Lower leg skin (tissue), 4 donors: ENCODE data around the gene ILDR1. TPM values are rescaled to one million over a fixed set of nuclear protein-coding genes. Genes with fewer than 3 reads are reported as not detected.

Experiments used
- DNase-seq, 2 donors: peaks; one replicate each; pipeline ENCODE4 v3.0.0-alpha.2; 2019; ENCODE audit warnings: low spot score in 2 of 2
- H3K4me3 ChIP-seq: fragments of 200-600 bp; sonication (generic); 2 replicates; pipeline ENCODE4 v1.5.1; 2017; ENCODE audit warnings: mild to moderate bottlenecking, low read depth; ENCODE audit not compliant: poor library complexity, severe bottlenecking
- POLR2A ChIP-seq, 2 donors: fragments of 450-650 bp; IDR thresholded peaks; one replicate each; pipeline ENCODE4 v1.6.1; 2016 to 2017; ENCODE audit warnings: antibody characterized with exemption in 2 of 2, mild to moderate bottlenecking in 1 of 2, moderate library complexity in 1 of 2
- WGBS, 2 donors: methylation state at CpG; one replicate each; pipeline ENCODE4 v1.1.5; 2018; 5-methylcytosine and 5-hydroxymethylcytosine counted together
- intact Hi-C: fragments of 100-400 bp; cut with DNase I; formaldehyde crosslinking; loops from one replicate; pipeline ENCODE4 v1.15.0; 2023; ENCODE audit warnings: low total_unique reads
- total RNA-seq, 4 donors: library from RNA; depleted of rRNA; stranded (reverse); fragments of >200 nt; gene quantifications; one replicate each; pipeline ENCODE4 v1.1.0, GENCODE V29; 2016
- TF ChIP-seq, protein P1 (sequence below), 3 donors: fragments of 450-650 bp; IDR thresholded peaks; one replicate each; pipeline ENCODE4 v1.5.1; 2016; ENCODE audit warnings: antibody characterized with exemption in 3 of 3, mild to moderate bottlenecking in 3 of 3, moderate library complexity in 2 of 3

ILDR1 gene
- total RNA-seq, 4 donors from 2014 or later = 1.8 to 4.0 (median 2.4) TPM

DNA sequence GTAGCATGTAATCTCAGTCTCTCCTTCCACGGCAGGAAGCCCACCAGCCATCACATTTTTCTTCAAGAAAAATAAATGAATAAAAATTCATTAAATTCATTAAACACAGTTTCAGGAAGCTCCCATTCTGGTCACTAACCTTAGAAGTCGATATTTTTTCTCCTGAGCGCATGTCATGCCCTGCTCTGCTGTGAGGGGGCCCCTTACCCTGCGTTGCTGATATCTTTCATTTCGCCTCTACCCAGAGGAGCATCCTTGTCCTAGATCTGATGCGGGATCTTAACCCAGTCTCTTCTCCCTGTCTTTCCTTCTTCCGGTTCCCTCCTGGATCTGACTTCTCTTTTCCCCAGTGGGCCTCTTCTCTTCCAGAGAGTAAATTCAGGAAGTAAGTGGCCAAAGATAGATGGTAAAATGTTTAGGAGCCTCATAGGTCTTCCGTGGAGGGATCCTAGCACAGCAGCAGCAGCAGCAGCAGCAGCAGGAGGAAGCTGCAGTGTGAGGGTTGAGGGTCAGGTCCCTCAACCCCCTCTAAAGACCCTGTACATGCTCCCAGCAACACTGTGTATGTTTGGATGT, 1.4 kb upstream of the ILDR1 start:
- intact Hi-C loops = no loop called here
- H3K4me3 ChIP-seq = no peak overlapping the region
- DNase-seq = no peak
- WGBS, 2 donors = 60 to 76% methylated on average over 8 of the region's 8 CpGs
- no peak for TF ChIP-seq POLR2A (IDR thresholded peaks at IDR 0.05)
- TF ChIP-seq, protein P1, sequence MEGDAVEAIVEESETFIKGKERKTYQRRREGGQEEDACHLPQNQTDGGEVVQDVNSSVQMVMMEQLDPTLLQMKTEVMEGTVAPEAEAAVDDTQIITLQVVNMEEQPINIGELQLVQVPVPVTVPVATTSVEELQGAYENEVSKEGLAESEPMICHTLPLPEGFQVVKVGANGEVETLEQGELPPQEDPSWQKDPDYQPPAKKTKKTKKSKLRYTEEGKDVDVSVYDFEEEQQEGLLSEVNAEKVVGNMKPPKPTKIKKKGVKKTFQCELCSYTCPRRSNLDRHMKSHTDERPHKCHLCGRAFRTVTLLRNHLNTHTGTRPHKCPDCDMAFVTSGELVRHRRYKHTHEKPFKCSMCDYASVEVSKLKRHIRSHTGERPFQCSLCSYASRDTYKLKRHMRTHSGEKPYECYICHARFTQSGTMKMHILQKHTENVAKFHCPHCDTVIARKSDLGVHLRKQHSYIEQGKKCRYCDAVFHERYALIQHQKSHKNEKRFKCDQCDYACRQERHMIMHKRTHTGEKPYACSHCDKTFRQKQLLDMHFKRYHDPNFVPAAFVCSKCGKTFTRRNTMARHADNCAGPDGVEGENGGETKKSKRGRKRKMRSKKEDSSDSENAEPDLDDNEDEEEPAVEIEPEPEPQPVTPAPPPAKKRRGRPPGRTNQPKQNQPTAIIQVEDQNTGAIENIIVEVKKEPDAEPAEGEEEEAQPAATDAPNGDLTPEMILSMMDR (IDR thresholded peaks at IDR 0.05) = no peak

DNA sequence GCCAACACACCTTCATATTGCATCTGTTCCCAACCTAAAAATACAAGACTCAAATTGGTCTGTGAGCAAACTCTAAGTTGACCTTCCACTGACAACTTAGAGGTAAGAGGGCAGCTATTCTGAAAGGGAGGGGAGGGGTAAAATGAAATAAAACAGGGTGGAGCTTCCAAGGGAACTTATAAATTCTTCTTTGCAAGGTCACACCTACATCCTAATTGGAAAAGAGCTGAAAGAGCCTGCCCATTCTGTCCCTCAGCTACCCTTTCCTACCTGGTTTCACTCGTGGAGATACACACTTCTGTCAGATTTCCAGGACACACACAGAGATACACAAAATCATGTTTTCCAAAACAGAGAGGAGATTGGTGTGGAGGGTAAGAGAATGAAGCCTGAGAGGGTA, 1.0 kb downstream of the ILDR1 start:
- intact Hi-C loops = no loop called here

DNA sequence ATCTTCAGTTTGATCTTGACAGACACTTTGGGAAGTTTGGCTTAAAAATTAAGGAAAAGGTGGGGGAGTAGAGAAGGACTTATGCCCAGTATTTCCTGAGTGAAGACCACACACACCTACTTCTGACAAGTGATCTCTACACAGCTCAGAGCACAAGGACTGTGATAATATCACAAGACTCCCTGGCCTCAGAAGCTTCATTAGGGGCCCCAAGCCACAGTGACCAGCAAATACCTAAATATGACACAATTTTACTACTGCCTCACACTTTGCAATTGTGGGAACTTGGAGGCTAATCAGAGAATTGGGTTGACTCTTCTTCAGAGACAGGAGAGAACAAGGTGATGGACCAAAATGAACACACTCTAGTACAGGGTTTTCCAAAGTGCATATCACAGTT, 2.6 kb downstream of the ILDR1 start:
- no peak for TF ChIP-seq POLR2A (IDR thresholded peaks at IDR 0.05)
- TF ChIP-seq, protein P1 (IDR thresholded peaks at IDR 0.05) = no peak
- H3K4me3 ChIP-seq = no peak overlapping the region
- DNase-seq = no peak
- intact Hi-C loops = no loop called here

More for the DNA sequence above, 1.0 kb downstream of the ILDR1 start:
- TF ChIP-seq, protein P1 (IDR thresholded peaks at IDR 0.05) = no peak
- no peak for TF ChIP-seq POLR2A (IDR thresholded peaks at IDR 0.05)
- 37 to 42% methylated on average over 1 of the region's 1 CpG for WGBS, 2 donors
- no peak for DNase-seq
- H3K4me3 ChIP-seq = no peak overlapping the region

DNA sequence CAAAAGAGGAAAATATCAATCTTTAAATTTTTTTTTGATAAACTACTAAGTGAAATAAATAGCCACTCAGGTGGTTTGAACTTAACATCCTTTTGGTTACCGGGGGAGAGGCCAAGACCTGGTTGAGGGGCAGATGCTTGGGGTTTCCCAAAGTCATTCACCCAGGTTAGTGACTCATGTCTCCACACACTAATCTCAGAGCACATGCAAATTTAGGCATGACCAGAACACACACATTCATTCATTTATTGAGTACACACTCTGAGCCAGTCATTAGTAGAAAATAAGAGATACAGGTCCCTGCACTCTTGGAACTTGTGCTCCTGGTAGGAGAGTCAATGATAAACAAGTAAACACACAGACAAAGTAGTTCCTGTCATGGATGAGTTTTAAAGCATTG, 7.3 kb downstream of the ILDR1 start:
- TF ChIP-seq, protein P1 (IDR thresholded peaks at IDR 0.05) = no peak
- no peak for TF ChIP-seq POLR2A (IDR thresholded peaks at IDR 0.05)
- no peak overlapping the region for H3K4me3 ChIP-seq
- 87 to 92% methylated on average over 1 of the region's 1 CpG for WGBS, 2 donors
- intact Hi-C loops = no loop called here
- no peak for DNase-seq

DNA sequence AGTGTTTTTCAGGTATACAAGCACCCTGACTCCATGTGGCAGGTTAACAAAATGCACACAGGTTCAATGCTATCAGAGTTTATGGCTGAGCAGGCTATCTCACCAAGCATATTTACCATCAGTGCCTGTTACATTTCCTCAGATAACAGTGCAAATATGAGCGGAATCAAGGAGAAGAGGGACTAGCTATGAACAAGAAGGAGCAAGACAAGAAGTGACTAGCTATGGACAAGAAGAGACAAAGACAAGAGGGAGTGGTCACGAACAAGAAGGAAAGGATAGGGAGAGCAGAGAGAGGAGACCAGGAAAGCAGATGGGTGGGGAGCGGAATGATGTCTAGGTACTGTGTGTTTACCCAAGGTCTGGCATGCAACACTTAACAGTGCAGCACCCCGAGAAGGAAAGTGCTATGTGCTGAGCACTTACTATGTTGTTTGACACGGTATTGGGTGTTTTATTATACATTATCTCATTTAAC, 8.6 kb downstream of the ILDR1 start:
- no peak for DNase-seq
- TF ChIP-seq, protein P1 (IDR thresholded peaks at IDR 0.05) = no peak
- no peak for TF ChIP-seq POLR2A (IDR thresholded peaks at IDR 0.05)
- no peak overlapping the region for H3K4me3 ChIP-seq
- WGBS, 2 donors = 64 to 66% methylated on average over 5 of the region's 5 CpGs
- intact Hi-C loops = no loop called here

DNA sequence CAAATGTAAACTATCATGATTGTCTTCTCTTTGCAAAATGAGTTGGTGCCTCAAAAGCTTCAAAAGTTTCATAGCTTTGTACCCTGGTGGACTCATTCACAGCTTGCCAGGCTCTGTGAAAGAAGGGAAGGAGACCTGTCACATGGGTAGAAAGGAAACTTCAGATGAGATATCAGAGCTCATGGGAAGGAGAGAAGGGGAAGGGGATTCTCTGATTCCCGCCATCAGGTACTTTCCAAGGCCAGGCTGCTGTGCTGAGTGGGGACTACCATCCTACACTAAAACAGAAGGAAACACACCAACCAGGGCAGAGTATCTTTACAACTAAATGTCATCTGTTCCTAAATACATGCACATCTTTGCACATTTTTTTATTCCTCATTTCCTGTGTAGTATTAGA, 9.2 kb downstream of the ILDR1 start:
- intact Hi-C loops = no loop called here
- WGBS, 2 donors = 85 to 96% methylated on average over 1 of the region's 1 CpG
- H3K4me3 ChIP-seq = no peak overlapping the region
- DNase-seq = no peak
- no peak for TF ChIP-seq POLR2A (IDR thresholded peaks at IDR 0.05)
- TF ChIP-seq, protein P1 (IDR thresholded peaks at IDR 0.05) = no peak
